ENCODE data around the gene CACNA1C. TPM values are rescaled to one million over a fixed set of nuclear protein-coding genes. Genes with fewer than 3 reads are reported as not detected.

The CACNA1C gene
- total RNA-seq, 3 donors from 2014 or later, result 2.6 to 11.8 (median 9.5) TPM

DNA sequence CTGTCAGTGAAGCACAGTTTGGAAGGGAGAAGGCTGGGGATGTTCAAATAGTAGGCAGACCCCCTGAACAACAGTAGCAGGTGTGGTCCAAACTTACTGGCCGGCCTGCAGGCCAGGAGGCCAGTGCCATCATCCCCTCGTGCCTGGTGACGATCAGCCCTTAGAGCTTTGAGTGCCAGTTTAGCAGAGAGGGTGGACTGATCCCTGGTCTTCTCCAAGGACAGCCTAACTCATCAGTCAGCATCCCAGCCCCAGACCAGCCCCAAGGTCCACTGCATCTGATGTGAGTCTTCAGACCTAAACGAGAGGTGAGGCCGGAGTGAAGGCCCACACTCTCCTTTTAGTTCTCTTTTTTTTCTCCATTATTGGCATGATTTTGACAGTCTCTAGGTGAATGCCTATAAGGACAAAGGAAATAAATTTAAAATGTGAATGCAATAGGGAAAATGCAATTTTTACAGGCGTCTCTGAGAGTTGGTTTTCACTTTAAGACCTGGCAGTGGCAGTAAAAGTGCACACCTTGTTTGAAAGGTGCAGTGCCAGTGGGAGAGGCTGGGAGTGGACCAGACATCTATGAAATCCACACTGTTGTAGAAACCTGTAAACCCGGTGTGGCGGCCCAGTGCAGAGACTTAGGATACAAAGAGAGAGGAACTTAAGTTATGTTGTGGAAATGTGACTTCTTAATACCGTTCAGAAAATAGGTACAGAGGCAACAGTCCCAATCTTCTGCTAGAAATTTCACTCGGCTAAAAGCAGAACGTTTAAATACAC lies 311.2 kb downstream of the CACNA1C start:
- TF ChIP-seq CTCF (IDR thresholded peaks at IDR 0.05), result no peak
- no peak for TF ChIP-seq POLR2AphosphoS5 (IDR thresholded peaks at IDR 0.05)
- TF ChIP-seq POLR2A (IDR thresholded peaks at IDR 0.05), result no peak
- intact Hi-C loops (cut with DNase I; ENCODE audit: low total_unique reads), result no loop called here
- H3K27me3 ChIP-seq, result no peaks in the 10 kb centered on the region
- DNase-seq (ENCODE audit: low spot score in 2 of 2), result peak in 1 of 2 donors; percentile 20
- H3K4me1 ChIP-seq, result no peaks in the 10 kb centered on the region
- H3K36me3 ChIP-seq, result no peaks in the 10 kb centered on the region
- H3K4me3 ChIP-seq, result peak overlapping the region in 1 of 3 donors; percentile 19
- no peaks in the 10 kb centered on the region for H3K9me3 ChIP-seq
- peak overlapping the region; percentile 20 to 52 for H3K27ac ChIP-seq

DNA sequence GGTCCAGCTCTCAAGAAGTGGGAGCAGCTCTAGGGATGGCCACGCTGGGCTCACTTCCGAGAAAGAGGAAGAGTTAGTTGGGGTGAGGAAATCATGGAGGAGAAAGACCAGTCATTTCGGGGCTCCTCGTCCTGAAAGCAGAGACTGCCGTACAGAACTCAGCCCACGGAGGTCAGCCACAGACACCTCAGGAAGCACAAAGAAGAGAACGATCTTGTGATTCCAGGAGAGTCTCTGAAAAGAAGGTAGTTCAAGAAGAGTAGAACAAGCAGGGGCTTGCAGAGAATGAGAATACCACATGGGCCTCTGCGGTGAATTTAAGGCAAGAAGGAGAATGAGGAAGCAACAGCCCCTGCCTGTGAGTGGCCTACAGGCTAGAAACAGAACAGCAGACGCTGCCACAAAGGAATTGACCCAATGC lies 311.9 kb downstream of the CACNA1C start:
- no peaks in the 10 kb centered on the region for H3K4me1 ChIP-seq
- intact Hi-C loops (cut with DNase I; ENCODE audit: low total_unique reads), result no loop called here
- H3K27ac ChIP-seq, result peak overlapping the region; percentile 20 to 52
- peak; percentile 20 to 55 for DNase-seq (ENCODE audit: low spot score in 2 of 2)
- TF ChIP-seq CTCF (IDR thresholded peaks at IDR 0.05), result peak in 1 of 3 donors; percentile 42
- no peak for TF ChIP-seq POLR2A (IDR thresholded peaks at IDR 0.05)
- TF ChIP-seq POLR2AphosphoS5 (IDR thresholded peaks at IDR 0.05), result no peak
- no peaks in the 10 kb centered on the region for H3K27me3 ChIP-seq
- no peaks in the 10 kb centered on the region for H3K36me3 ChIP-seq
- peak overlapping the region in 1 of 3 donors; percentile 19 for H3K4me3 ChIP-seq
- H3K9me3 ChIP-seq, result no peaks in the 10 kb centered on the region

DNA sequence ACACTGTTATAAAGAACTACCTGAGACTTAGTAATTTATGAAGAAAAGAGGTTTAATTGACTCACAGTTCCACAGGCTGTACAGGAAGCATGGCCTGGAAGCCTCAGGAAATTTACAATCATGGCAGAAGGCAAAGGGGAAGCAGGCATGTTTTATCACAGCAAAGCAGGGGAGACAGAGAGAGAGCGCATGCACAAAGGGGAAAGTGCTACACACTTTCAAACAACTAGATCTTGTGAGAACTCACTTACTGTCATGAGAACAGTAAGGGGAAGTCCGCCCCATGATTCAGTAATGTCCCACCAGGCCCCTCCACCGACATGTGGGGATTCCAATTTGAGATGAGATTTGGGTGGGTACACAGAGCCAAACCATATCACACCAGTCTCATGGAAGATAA lies 313.9 kb downstream of the CACNA1C start:
- Histone ChIP-seq H3K4me3 (no peak overlapping the region), H3K27ac (no peak overlapping the region), H3K4me1 (no peaks in the 10 kb centered on the region), H3K27me3 (no peaks in the 10 kb centered on the region), H3K36me3 (no peaks in the 10 kb centered on the region), H3K9me3 (no peaks in the 10 kb centered on the region)
- DNase-seq (ENCODE audit: low spot score in 2 of 2), result no peak
- intact Hi-C loops (cut with DNase I; ENCODE audit: low total_unique reads), result no loop called here
- TF ChIP-seq CTCF (IDR thresholded peaks at IDR 0.05), result no peak
- no peak for TF ChIP-seq POLR2AphosphoS5 (IDR thresholded peaks at IDR 0.05)
- TF ChIP-seq POLR2A (IDR thresholded peaks at IDR 0.05), result no peak

DNA sequence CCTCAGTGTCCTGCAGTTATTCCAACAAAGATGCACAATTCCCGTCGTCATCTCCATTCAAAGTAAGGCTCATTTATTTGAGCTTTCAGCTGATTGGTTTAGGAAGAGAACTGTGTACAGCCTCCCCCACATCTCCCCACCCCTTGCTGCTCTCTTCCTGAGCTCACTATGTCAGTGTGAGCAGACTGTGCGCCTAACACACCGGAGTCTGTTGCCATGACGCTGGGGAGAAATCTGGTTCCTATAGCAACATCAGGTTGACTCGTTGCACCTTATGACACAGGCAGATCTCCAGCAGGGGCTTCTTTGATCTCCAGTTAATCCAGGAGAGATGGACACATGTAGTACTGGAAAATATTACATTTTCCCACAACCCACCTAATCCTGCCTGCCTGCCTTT lies 319.4 kb downstream of the CACNA1C start:
- TF ChIP-seq POLR2AphosphoS5 (IDR thresholded peaks at IDR 0.05) (no peak), POLR2A (IDR thresholded peaks at IDR 0.05) (no peak), CTCF (IDR thresholded peaks at IDR 0.05) (no peak)
- Histone ChIP-seq H3K4me3 (no peak overlapping the region), H3K9me3 (no peaks in the 10 kb centered on the region), H3K27me3 (no peaks in the 10 kb centered on the region), H3K27ac (no peak overlapping the region), H3K4me1 (no peaks in the 10 kb centered on the region), H3K36me3 (no peaks in the 10 kb centered on the region)
- intact Hi-C loops (cut with DNase I; ENCODE audit: low total_unique reads), result no loop called here
- no peak for DNase-seq (ENCODE audit: low spot score in 2 of 2)

- Histone ChIP-seq H3K4me3 (no peak overlapping the region), H3K9me3 (no peaks in the 10 kb centered on the region), H3K27me3 (no peaks in the 10 kb centered on the region), H3K36me3 (no peaks in the 10 kb centered on the region), H3K4me1 (no peaks in the 10 kb centered on the region), H3K27ac (no peak overlapping the region)
- DNase-seq (ENCODE audit: low spot score in 2 of 2), result peak in 1 of 2 donors; percentile 61
- TF ChIP-seq CTCF (IDR thresholded peaks at IDR 0.05) (no peak), POLR2A (IDR thresholded peaks at IDR 0.05) (no peak), POLR2AphosphoS5 (IDR thresholded peaks at IDR 0.05) (peak in 1 of 3 donors; percentile 20)
- intact Hi-C loops (cut with DNase I; ENCODE audit: low total_unique reads), result no loop called here
Observed at GRCh38 chr12:2372735-2373134, 319.9 kb downstream of the CACNA1C start.
